Embryonic facial prominence (tissue), 1 donor: Measurements from ENCODE around the gene APOBEC3C.
"Not testable (repeated sequence)": the region's sequence is repeated elsewhere in the genome, so short reads cannot be mapped to it uniquely, and the experiment has no call there.

Experiments
- DNase-seq: peaks from one replicate; pipeline ENCODE4 v3.0.0-alpha.2; 2016; ENCODE audit errors: extremely low spot score

Gene APOBEC3C

GRCh38 chr22:39013942-39014722 is at the start of gene APOBEC3C:
Gene APOBEC3C (plus strand): TSS chr22:39014257. CDS start chr22:39014363, 106 bp downstream.
- no peak for DNase-seq

GRCh38 chr22:38964306-38964705 is 49.8 kb upstream of the APOBEC3C start:
- no peak for DNase-seq

DNA sequence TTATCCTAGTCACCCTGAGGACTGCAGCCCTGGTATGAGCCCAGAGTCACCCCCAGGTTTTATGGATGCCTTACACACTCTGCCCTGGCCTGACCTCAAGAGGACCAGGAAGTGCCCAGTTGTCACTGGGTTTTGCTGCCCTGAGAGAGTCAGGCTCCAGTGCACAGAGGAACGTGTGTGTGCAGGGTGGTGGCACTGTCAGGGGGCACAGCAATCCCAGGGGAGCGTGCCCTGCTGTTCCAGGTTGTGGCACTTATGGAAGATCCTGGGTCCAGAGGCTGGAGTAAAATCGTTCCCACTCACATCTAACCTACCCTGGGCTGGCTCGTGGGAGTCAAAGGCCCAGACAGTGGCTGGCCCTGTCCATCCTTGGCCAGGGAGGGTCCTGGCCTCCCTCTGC is 49.1 kb upstream of the APOBEC3C start:
- no peak for DNase-seq

GRCh38 chr22:38965614-38966379 is 48.3 kb upstream of the APOBEC3C start:
- no peak for DNase-seq

GRCh38 chr22:38966380-38966702 is 47.7 kb upstream of the APOBEC3C start:
- DNase-seq: no peak

DNA sequence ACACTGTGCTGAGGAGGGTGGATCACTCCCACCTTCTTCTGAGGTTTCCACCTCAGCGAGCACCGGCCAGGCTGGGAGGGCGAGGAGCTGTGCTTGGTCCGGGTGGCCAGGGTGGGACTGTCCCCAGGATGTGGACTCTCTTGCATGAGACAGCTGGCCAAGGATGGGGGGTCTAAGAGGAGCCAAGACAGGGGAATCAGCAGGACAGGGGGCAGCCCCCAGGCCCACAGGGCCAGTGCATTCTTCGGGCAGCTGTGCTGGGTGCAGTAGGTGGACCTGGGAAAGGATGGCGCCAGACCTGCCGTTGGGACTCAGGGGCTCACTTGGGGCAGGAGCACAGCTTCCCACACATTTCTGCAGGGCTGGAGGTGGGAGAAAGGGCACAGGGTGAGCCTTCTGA is 47.1 kb upstream of the APOBEC3C start:
- no peak for DNase-seq

DNA sequence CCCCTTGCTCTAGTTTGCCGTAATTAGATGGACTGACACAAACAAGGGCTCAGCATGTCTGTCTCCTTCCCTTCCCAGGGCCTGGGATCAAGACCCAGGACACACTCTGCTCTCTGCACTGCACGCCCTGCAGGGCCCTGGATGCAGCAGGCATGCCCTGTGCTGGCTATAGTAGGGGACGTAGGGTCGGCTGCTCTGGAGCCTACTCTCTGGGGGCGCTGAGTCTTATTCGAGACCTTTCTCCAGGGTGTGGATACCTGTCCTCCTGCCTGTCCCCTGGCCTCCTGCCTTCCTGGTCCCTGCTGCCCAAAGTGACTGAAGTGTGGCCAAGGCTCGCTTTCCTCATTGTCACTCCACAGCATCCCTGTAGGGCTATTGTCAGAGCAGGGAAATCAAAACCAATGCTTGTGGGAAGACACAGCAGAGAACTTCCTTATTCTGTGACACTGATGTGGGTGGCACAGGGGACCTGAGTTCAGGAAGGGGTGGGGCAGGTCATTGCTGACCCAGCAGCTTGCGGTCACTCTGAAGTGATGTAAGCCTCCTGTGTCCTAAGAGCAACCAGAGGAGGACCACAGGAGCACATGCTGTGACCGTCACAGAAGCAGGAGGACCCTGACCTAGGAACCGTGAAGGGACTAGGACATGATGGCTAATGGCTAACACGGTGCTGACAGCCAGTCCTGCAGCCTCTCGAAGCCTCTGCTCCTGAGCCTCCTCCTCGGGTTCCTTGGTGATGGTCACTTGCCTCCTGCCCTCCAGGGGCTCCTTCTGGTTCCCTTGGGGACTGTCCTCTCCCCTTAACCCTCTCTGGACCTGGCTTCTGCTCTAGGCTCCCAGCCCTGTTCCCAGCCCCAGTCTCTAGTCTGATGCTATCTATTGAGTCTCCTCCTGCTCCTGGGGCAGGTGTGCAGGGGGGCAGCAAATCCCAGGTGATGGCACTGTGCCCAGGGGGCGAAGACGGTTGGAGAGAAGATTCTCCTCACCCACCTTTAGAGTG is 46.3 kb upstream of the APOBEC3C start:
- DNase-seq: no peak

DNA sequence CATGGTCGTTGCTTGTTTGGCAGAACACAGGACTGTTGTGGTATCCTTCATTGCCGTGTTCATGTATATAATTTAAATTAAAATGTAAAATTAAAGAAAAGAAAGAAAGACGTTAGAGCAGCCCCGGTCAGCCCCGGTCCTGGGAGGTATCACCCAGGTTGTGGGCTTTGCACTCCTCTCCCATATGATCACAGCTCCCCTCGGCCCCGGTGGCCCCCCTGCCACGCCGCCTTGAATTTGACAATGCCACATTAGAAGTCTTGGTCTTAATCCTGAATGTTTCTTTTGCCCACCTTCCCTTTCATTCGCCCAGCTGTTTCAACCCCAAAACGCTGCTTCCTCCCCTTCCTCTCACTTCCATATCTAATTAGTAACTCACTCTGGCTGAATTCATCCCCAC is 45.3 kb upstream of the APOBEC3C start:
- DNase-seq: no peak

DNA sequence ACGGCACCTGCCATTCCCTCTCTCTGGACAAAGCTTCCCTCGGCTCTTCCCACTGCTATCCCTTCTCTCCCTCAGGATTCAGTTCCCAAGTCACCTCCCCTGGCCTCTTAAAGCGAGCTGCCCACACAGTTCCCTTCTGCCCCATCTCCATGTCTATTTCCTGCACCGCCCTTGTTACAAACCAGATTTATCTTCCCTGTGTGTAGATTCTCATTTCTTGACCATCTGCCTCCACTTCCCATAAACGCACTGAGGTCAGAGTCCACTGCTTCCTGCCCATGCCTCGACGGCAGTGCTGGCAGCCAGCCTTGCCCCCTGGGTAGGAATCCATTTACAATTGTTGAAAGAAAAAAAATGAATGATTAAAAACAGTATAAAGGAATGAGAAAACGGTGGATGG is 43.5 kb upstream of the APOBEC3C start:
- no peak for DNase-seq

GRCh38 chr22:38971202-38971601 is 42.9 kb upstream of the APOBEC3C start:
- no peak for DNase-seq

GRCh38 chr22:38971791-38972190 is 42.3 kb upstream of the APOBEC3C start:
- no peak for DNase-seq

DNA sequence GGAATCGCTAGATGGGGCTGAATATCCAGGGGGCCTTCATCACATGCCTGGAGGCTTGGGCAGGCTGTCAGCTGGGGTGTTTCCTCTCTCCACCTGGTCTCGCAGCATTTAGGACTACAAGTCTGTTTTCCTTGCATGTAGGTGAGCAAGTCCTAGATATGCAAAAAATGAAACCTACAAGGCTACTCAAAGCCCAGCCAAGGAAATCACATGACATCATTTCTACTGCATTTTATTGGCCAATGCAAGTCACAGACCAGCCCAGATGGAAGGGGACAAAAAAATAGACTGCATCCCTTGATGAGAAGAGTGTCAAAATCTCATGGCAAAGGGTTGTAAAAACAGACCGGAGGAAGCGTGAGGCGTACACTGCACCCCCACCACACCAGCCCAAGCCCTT is 41.5 kb upstream of the APOBEC3C start:
- DNase-seq: no peak

DNA sequence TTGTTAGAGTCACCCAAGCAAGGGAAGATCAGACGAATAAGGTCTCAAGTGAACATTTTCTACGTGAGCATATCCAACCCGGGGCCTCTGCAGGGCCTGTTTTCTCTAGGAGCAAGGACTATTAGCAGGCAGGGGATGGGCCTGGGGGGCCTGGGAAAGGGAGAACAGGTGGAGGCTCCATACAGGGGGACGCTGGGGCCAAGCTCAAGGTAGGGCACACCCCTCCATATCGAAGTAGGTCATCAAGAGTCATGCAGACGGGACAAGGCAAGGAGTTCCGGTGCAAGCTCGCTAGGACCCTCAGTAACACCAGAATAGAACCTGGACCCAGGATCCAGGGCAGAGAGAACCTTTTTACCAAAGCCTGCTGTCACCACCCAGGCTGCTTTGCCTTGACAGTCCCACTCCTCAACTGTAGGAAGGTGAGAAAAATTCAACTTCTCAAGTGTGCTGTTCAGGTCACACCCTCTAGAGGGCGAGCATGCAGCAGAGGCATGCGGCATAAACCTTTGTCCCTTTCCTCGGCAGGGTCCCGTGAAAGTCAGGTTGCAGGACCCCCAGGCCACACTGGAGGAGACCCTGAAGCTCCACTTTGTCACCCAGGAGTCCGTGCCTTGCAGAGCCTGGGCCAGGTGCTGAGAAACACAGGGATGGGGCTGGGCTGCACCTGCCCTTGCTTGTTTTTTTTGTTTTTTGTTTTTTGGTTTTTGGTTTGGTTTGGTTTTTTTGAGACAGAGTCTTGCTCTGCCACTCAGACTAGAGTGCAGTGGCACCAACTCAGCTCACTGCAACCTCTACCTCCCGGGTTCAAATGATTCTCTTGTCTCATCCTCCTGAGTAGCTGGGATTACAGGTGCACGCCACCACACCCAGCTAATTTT is 40.5 kb upstream of the APOBEC3C start:
- DNase-seq: no peak

- no peak for DNase-seq
These were observed 39.8 kb upstream of the APOBEC3C start for GRCh38 chr22:38974170-38974825.

DNA sequence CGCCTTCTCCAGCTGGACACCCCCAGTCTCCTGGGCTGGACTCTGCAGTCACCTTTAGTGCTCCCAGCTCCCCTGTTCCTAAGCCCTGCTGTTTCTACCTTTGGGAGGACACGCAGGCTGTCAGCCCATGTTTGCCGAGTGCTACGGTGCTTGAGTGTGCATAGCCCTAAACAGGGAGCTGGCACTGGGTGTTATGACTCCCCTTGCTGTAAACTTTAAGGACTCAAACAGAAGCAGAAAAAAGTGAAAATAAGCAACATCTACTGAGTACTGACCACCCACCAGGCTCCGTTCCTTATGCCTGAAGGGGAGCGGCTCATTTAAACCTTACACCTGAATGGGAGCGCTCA is 39.3 kb upstream of the APOBEC3C start:
- no peak for DNase-seq

DNA sequence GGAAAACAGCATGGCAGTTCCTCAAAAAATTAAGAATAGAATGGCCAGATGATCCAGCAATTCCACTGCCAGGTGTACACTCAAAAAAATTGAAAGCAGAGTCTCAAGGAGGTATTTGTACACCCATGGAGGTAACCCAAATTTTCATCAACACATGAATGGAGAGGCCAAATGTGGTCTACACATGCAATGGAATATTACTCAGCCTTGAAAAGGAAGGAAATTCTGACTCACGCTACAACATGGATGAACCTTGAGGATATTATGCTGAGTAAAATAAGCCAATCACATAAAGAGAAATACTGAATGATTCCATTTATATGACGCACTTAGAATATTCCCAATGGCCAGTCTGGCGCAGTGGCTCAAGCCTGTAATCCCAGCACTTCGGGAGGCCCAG is 36.8 kb upstream of the APOBEC3C start:
- DNase-seq: not testable (repeated sequence)

GRCh38 chr22:38980587-38980986 is 33.5 kb upstream of the APOBEC3C start:
- not testable (repeated sequence) for DNase-seq

GRCh38 chr22:38981005-38981991 is 32.8 kb upstream of the APOBEC3C start:
- peak; percentile 48 for DNase-seq
